ENCODE measurements around the gene TRPC6.

DNA sequence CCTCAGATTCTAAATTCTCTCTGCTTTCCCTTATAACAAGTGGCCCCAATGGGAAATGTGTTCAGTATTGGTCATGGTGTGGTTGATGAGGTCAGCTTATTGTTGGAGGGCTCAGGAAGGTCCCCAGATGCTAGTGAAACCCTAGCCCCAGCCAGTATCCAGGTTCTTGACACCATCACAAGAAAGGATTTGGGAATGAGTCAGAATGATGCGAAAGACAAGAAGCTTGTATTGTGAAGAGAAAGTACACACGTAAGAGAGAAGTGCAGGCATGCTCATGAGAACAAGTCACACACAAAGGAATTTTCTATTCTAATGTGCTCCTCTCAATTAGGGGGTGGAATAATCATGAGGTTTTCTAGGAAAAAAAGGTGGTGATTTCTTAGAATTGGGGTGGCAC lies 34.9 kb upstream of the TRPC6 start:
- TF ChIP-seq CTCF (IDR thresholded peaks at IDR 0.05; ENCODE audit: poor library complexity) (no peak), EZH2 (IDR thresholded peaks at IDR 0.05; ENCODE audit: borderline replicate concordance) (no peak), EZH2phosphoT487 (IDR thresholded peaks at IDR 0.05; ENCODE audit: low read depth, severe bottlenecking, unreplicated experiment) (no peak)

All from hepatocyte (in vitro differentiated cells).